Caco-2 (cell line): Measurements from ENCODE around the gene ST6GALNAC6. TPM values are rescaled to one million over a fixed set of nuclear protein-coding genes. Genes with fewer than 3 reads are reported as not detected.

Source experiments
- BruUV-seq: library from RNA; stranded (reverse); fragments of 400-500 nt; replicated peaks from 2 replicates; lab custom pipeline; 2021; lab: Mats Ljungman, UMichigan
- CTCF ChIA-PET: fragments of 300-600 bp; sonication (Branson Sonifier 250); formaldehyde crosslinking; loops from one replicate; lab custom pipeline; 2022; ENCODE audit warnings: antibody characterized with exemption; lab: Charles Lee
- POLR2A ChIA-PET: fragments of 300-600 bp; sonication (Branson Sonifier 250); formaldehyde crosslinking; loops from one replicate; lab custom pipeline; 2022; ENCODE audit warnings: antibody characterized with exemption; lab: Charles Lee
- DNase-seq, 2 experiments: peaks; one replicate each; pipeline versions ENCODE4 v3.0.0 to v3.0.0-alpha.2; 2020 to 2022
- H3K27me3 ChIP-seq: replicated peaks from 2 replicates; pipeline ENCODE4 v1.6.0; 2011; ENCODE audit warnings: low read length; ENCODE audit not compliant: control insufficient read depth, insufficient read depth
- H3K36me3 ChIP-seq: 2 replicates; pipeline ENCODE4 v1.5.1; 2011; ENCODE audit warnings: low read length; ENCODE audit not compliant: control insufficient read depth, insufficient read depth
- H3K4me1 ChIP-seq: fragments of 250-450 bp; sonication (Bioruptor Pico); 2 replicates; pipeline ENCODE4 v1.5.1; 2020; ENCODE audit warnings: mild to moderate bottlenecking
- H3K4me3 ChIP-seq: 2 replicates; pipeline ENCODE4 v1.5.1; 2011; ENCODE audit warnings: low read depth, mild to moderate bottlenecking, control low read depth, low read length
- H3K9me3 ChIP-seq: fragments of 250-450 bp; sonication (Bioruptor Pico); 2 replicates; pipeline ENCODE4 v1.5.1; 2020; ENCODE audit warnings: mild to moderate bottlenecking, moderate library complexity
- H3K27ac Mint-ChIP-seq: one replicate; pipeline ENCODE4 v1.8.0; 2022; ENCODE audit warnings: mixed read lengths; ENCODE audit not compliant: unreplicated experiment
- H3K27me3 Mint-ChIP-seq: one replicate; pipeline ENCODE4 v1.8.0; 2022; ENCODE audit warnings: mixed read lengths; ENCODE audit not compliant: insufficient read depth, unreplicated experiment
- H3K36me3 Mint-ChIP-seq: one replicate; pipeline ENCODE4 v1.8.0; 2022; ENCODE audit warnings: mild to moderate bottlenecking, mixed read lengths; ENCODE audit not compliant: insufficient read depth, unreplicated experiment
- H3K4me1 Mint-ChIP-seq: one replicate; pipeline ENCODE4 v1.8.0; 2022; ENCODE audit warnings: low read depth, mixed read lengths; ENCODE audit not compliant: unreplicated experiment
- H3K4me3 Mint-ChIP-seq: one replicate; pipeline ENCODE4 v1.8.0; 2022; ENCODE audit warnings: mild to moderate bottlenecking, moderate library complexity, mixed read lengths; ENCODE audit not compliant: unreplicated experiment
- H3K9me3 Mint-ChIP-seq: one replicate; pipeline ENCODE4 v1.8.0; 2022; ENCODE audit warnings: mixed read lengths; ENCODE audit not compliant: unreplicated experiment
- CTCF ChIP-seq, 2 experiments: fragments of 200-600 bp in 1 of 2; IDR thresholded peaks; 1 replicate in 1 of 2; 2 replicates in 1 of 2; pipeline versions ENCODE4 v1.5.1 to v1.8.0; 2011 to 2022; ENCODE audit warnings: antibody characterized with exemption in 1 of 2, control low read depth in 1 of 2, inconsistent platforms in 1 of 2, low read depth in 1 of 2, low read length in 1 of 2, mild to moderate bottlenecking in 1 of 2, moderate library complexity in 1 of 2; ENCODE audit not compliant: insufficient read depth in 1 of 2, severe bottlenecking in 1 of 2, unreplicated experiment in 1 of 2
- intact Hi-C: fragments of 100-400 bp; cut with micrococcal nuclease; formaldehyde crosslinking; loops from one replicate; pipeline ENCODE4 v1.10.0; 2022; ENCODE audit not compliant: unreplicated experiment
- total RNA-seq: library from RNA; stranded (reverse); gene quantifications from 2 replicates; pipeline ENCODE4 v1.2.3, GENCODE V29; 2022

The ST6GALNAC6 gene
- total RNA-seq, 1 experiment from 2014 or later, result 20.7 TPM

- DNase-seq, result no peak
- Mint-ChIP-seq H3K9me3 (no peaks in the 10 kb centered on the region), H3K36me3 (peaks cover 7% of the 10 kb centered on the region), H3K27ac (no peak overlapping the region), H3K4me1 (peaks cover 4% of the 10 kb centered on the region), H3K27me3 (no peaks in the 10 kb centered on the region), H3K4me3 (no peak overlapping the region)
- intact Hi-C loops, result loop anchor here (5.0 kb wide), 1 partner anchor 43 kb away; the partner anchor contains the start of gene ST6GALNAC4
- CTCF ChIA-PET, result no interaction called here
- no peaks in the 10 kb centered on the region for H3K27me3 ChIP-seq
- no peaks in the 10 kb centered on the region for H3K36me3 ChIP-seq
- no peak overlapping the region for H3K4me3 ChIP-seq
- no peak for TF ChIP-seq CTCF (IDR thresholded peaks at IDR 0.05; ENCODE audit: insufficient read depth in 1 of 2, low read depth in 1 of 2, low read length in 1 of 2, severe bottlenecking in 1 of 2, unreplicated experiment in 1 of 2)
- H3K4me1 ChIP-seq, result peaks cover 10% of the 10 kb centered on the region; the same call in 1 of the 2 replicates
- no peaks in the 10 kb centered on the region for H3K9me3 ChIP-seq
- POLR2A ChIA-PET, result no interaction called here
- BruUV-seq, result no TSS peak
Measured at GRCh38 chr9:127874301-127875221, 24.8 kb downstream of the ST6GALNAC6 start.

- no peak overlapping the region for H3K4me3 Mint-ChIP-seq
- no peak for DNase-seq
- TF ChIP-seq CTCF (IDR thresholded peaks at IDR 0.05; ENCODE audit: insufficient read depth in 1 of 2, low read depth in 1 of 2, low read length in 1 of 2, severe bottlenecking in 1 of 2, unreplicated experiment in 1 of 2), result no peak
- no peak overlapping the region for H3K27ac Mint-ChIP-seq
- intact Hi-C loops, result loop anchor here (5.0 kb wide), 1 partner anchor 43 kb away; the partner anchor contains the start of gene ST6GALNAC4
- peaks cover 4% of the 10 kb centered on the region for H3K4me1 Mint-ChIP-seq
- Histone ChIP-seq H3K27me3 (no peaks in the 10 kb centered on the region), H3K4me1 (peaks cover 10% of the 10 kb centered on the region; the same call in 1 of the 2 replicates), H3K9me3 (no peaks in the 10 kb centered on the region), H3K36me3 (no peaks in the 10 kb centered on the region), H3K4me3 (no peak overlapping the region)
- POLR2A ChIA-PET, result no interaction called here
- CTCF ChIA-PET, result no interaction called here
- BruUV-seq, result no TSS peak
- no peaks in the 10 kb centered on the region for H3K27me3 Mint-ChIP-seq
- no peaks in the 10 kb centered on the region for H3K9me3 Mint-ChIP-seq
- peaks cover 7% of the 10 kb centered on the region for H3K36me3 Mint-ChIP-seq
Measured at GRCh38 chr9:127873886-127874285, 25.5 kb downstream of the ST6GALNAC6 start.

GRCh38 chr9:127873223-127873691 is 26.1 kb downstream of the ST6GALNAC6 start:
- Histone ChIP-seq H3K9me3 (no peaks in the 10 kb centered on the region), H3K27me3 (no peaks in the 10 kb centered on the region), H3K4me1 (peaks cover 8% of the 10 kb centered on the region; the same call in 1 of the 2 replicates), H3K36me3 (no peaks in the 10 kb centered on the region), H3K4me3 (no peak overlapping the region)
- TF ChIP-seq CTCF (IDR thresholded peaks at IDR 0.05; ENCODE audit: insufficient read depth in 1 of 2, low read depth in 1 of 2, low read length in 1 of 2, severe bottlenecking in 1 of 2, unreplicated experiment in 1 of 2), result no peak
- ChIA-PET CTCF (interaction anchor here (0.6 to 1.6 kb wide), 2 partner anchors 138 to 152 kb away, joined by 3 to 5 read pairs; partner anchors contain the start of gene TOR2A), POLR2A (no interaction called here)
- Mint-ChIP-seq H3K9me3 (no peaks in the 10 kb centered on the region), H3K4me3 (no peak overlapping the region), H3K4me1 (peaks cover 4% of the 10 kb centered on the region), H3K27ac (no peak overlapping the region), H3K27me3 (no peaks in the 10 kb centered on the region), H3K36me3 (peaks cover 7% of the 10 kb centered on the region)
- intact Hi-C loops, result loop anchor here (5.0 kb wide), 1 partner anchor 44 kb away; the partner anchor contains the start of gene ST6GALNAC4
- BruUV-seq, result no TSS peak
- DNase-seq, result no peak
